ENCODE data around the gene RGMA.
A peak's percentile ranks its signal among the peaks of the same experiment; 100 is the strongest.

The RGMA gene, protein sequence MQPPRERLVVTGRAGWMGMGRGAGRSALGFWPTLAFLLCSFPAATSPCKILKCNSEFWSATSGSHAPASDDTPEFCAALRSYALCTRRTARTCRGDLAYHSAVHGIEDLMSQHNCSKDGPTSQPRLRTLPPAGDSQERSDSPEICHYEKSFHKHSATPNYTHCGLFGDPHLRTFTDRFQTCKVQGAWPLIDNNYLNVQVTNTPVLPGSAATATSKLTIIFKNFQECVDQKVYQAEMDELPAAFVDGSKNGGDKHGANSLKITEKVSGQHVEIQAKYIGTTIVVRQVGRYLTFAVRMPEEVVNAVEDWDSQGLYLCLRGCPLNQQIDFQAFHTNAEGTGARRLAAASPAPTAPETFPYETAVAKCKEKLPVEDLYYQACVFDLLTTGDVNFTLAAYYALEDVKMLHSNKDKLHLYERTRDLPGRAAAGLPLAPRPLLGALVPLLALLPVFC

DNA sequence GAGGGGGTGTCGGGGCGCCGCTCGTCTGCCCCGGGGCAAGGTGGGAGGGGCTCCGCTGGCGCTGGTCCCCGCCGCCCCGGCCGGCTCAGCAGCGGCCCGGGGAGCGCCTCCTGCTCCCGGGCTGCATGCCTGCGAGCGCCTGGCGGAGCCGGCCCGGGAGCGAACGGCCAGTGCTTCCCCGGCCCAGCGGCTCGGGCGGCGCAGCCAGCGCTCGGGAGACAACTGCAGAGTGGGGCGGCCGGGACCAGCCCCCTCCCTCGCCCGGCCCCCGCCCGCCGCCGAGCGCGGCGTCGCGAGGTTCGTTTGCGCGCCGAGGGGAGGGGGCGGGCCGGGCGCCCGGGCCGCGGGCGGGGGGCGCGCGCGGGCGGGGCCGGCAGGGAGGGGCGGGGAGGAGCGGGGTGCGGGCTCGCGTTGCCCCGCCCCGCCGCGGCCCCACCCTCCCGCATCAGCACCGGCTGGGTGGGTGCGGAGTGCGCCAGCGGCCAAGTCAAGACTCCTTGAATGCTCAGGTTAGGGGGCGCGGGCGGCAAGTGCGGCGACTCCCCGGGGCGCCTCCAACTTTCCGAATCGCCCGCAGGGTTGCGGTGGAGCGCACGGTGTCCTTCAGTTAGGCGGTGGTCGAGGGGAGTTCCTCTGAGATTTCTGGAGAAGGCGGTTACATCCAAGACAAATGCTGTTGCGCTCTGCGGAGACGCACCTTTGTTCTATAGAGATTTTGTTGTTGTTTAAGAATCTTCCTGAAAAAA is at the start of gene RGMA:
Gene RGMA (minus strand): TSS at position 231 of the 746 bp plus-strand sequence. CDS start 279 bp downstream, outside the sequence.
- peak; percentile 66 for DNase-seq

DNA sequence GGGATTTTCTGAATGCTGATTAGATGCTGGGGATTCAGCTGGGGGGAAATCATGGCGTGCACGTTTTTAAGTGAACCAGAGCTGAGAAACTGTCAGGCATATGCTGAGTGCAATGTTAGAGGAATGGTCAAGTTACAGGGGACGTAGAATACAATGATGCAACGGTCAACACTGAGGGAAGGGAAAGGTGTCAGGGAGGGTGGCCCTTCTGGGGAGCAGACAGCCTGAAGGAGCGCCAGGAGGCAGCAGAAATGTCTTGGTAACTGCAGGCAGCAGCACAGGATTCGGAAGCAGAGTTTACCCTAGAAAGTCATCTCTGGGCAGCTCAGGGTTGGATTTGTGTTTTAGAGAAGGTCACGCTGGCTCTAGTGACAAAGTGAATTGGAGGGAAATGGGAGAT is 47.6 kb upstream of the RGMA start:
- DNase-seq = no peak

DNA sequence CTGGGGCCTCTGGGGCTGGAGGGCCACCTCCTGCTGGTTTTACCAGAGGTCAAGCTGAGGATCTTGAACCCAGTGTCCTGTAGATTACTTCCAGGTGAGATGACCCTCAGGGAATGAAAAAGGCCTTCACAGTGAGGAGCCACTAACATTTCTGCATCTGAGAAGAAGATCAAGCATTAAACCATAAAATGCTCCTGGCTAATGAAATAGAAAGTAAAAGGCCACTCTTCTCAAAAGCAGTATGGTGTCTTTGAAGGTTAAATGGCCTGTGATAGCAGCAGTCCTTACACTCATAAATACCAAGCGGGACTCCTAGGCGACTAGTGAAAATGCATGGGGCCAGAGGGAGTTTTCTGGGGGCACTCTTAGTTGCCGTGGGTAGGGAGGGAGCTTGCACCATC is 47.0 kb upstream of the RGMA start:
- no peak for DNase-seq

DNA sequence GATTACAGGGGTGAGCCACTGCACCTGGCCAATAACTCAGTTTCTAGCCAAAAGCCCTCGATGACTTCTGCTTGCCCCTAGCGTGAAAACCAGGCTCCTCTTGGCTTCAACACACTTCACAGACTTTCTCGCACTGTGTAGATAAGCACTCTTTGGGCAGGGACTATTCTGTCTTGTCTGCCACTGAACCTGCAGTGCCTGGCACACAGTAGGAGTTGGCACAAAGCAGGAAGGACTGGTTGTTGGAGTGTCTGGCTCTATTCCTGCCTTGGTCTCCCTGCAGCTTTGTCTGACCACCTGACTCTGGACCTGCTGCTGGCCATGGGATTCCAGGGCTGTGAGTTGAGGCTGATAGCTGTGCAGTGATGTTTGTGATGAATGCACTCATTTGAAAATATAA is 46.4 kb upstream of the RGMA start:
- no peak for DNase-seq

DNA sequence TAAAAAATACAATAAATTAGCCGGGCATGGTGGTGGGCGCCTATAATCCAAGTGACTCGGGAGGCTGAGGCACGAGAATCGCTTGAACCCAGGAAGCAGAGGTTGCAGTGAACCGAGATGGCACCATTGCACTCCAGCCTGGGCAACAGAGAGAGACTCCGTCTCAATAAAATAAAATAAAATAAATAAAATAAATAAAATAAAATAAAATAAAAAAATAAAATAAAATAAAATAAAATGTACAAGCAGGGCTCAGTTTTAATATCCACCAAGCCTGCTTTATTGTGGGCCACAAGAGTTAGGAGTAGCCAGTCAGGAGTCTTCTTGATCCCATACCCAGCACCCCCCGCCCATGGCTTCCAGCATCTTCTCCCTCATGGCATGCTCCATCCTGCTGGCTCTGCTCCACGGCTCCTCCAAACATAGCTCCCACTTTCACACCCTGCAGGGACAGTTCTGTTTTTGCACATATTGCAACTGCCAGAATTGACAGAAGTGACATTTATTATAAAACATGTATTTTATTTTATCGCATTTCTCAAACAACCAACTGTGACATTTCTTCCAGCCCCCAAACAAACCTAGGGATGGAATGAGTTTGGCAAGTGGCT is 42.6 kb upstream of the RGMA start:
- DNase-seq = no peak

DNA sequence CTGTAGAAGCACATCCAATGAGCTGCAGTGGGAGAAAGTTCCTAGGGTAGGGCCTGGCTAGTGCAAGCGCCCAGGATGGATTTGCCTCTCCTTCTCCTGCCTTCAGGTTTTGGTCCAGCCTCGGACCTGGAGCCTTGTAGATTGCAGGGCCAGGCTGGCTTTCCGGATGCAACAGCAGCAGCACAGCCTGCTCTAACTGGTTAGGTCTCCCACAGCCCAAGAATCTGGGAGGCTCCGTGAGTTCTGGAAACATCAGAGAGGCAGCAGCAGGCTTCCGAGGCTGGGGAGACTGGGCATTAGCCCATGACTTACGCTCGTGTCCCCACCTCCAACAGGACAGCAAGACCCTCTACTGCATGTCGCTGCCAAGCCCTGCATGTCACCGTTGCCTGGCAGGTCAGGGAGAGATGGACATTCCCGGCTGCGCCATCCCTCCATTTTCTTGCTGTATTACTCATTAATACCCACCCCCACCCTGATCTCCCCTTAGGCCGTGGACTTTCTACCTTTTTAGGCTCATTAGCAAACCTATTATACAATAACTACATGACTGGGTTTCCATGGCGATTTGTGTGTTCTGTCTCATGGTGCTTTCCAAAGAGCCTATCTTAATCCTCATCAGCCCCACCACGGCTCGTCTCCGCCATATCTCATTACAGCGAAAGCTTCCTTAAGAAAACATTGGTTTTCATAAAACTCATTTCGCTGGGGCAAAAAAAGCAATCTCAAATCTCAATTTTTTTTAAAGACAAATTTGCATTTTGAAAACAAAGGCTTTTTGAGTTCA is 40.9 kb upstream of the RGMA start:
- no peak for DNase-seq

DNA sequence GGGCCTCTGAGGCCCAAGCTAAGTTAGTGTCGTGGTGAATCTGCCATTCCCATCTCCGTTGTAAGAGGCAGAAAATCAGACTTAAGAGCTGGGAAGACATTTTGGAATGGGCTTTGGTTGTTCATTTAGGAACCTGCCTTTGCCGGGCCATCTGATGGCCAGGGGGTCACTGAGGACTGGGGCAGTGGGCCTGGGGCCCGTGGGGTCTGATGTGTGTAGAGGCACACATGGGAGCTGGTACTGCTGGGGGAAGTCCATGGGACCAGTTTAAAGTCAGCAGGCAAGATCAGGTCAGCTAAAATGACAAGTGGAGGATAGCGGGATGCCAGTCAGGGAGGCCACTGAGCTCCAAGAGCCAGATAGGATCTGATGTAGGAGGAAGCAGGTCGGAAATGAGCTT is 38.3 kb upstream of the RGMA start:
- no peak for DNase-seq

DNA sequence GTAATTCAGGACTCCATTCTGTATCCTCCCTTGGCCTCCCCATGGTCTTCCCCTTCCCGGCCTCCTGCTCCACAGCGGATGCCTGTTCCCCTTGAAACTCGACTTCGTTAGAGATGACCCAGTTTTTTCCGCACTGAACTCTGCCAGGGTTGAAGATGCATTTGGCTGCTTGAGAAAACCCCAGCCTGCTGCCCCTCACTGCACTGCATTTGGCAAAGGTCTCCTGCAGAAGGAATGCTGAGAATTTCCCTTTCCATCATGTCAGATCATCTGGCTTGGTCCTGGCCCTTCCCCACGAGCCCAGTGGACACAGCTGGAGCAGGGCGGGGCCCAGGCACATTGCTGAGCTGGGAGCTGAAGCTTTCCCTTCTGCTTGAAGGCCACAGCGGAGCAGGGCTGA is 37.6 kb upstream of the RGMA start:
- no peak for DNase-seq

DNA sequence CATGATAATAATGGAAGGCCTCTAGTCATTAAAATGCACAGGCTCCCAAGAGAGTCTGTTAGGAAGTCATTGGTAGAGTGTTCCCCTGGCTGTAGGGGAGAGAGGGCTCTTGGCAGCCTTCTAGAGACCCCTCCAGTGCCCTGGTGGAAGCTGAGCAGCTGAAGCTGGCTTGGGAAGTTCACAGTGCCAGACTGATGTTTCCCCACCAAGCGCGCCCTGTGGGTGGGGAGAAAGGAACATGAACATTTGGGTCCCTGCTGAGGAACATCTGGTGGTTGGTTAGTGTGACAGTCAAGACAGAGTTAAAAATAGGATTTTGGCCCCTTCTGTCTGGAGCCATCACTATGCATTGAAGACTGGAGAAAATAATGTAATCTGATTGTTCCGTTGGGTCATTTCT is 37.1 kb upstream of the RGMA start:
- no peak for DNase-seq

DNA sequence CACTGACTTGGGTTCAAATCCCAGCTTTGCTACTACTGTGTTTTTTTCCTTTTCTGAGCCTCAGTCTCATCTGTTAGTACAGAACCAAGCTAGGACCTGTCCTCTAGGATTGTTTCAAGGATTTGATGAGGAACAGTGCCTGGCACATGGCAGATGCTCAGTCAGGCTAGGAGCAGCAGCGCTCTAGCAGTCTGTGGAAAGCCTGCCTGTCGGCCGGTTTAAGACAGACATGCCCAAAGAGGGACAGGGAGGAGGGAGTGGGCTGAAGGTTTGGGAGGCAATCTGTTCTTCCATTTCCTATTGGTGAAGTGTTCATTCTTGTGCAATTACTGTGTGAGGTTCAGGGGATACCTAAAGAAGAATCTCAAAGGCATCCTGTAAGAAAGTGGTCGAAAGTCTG is 35.1 kb upstream of the RGMA start:
- no peak for DNase-seq

DNA sequence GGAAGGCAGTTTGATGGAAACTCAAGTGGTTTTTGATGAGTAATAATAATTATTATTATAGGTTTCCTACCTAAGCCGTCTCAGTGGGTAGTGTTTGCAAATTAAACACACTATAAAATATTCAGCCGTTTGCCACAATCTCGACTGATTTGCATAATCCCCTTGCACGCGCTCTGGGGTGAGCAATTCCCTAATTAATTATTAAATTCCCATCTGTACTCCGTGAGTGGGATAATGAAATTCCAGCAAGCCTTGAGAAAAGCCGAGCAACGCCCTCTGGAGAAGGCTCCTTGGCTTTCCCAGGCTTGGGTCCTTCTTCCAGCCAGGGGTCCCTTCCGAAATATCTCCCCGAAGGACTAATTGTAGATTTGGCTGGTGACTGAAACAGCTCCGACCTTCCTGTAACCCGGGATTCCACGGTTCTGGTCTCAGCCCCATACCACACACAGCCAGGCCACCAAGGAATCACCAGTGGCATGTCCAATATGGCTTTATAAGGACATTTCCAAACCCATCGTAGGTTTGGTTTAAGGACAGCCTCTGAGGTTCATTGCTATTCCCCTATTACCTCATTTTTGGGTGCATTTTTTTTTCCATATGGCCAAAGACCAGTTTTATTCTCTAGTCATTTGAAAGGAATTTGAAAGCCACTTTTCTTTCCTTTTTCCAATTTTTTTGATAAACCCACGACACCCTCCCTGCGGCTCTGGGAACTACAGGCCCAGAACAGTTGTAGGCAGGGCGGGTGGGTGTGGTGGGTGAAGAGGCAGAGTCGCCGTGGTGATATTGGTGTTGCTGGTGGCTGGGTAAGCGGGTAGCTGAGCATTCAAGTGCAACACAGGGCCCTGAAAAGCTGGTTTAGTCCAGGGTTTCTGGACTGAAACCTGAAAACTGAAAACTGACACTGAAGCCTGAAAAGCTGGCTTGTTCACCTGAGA is 33.2 kb upstream of the RGMA start:
- DNase-seq = no peak

DNA sequence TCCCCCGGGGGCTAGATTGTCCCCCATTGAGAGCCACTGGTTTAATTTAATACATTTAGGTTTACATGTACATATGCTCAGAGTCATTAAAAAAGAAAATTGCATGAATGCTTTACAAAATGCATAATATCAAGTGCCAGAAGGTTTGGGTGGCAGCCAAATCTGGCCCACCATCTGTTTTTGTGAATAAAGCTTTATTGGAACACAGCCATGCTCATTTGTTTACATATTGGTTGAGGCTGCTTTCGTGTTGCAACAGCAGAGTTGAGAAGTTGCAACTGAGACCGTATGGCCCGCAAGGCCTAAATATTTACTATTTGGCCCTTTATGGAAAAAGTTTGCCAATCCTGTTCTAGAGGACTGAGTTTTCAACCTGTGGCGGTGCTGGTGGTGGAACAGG is 32.1 kb upstream of the RGMA start:
- no peak for DNase-seq

DNA sequence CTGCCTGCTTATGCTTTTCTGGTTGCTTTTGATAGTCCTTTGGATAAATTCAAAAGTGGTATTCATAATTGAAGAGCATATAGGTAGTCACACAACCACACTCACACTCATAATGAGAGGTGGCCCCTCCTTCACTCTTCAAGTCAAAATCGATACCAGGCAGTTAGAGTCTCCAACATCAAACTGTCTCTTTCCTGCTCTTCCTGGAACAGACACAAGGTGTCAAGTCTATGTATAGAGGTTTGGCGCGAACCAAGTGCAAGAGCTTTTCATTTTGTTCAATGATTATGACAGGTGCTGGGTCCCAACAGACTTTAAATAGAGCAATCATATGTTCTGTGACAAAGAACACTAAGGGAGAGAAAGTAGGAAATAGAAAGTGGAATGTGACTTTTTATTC is 29.9 kb upstream of the RGMA start:
- no peak for DNase-seq

DNA sequence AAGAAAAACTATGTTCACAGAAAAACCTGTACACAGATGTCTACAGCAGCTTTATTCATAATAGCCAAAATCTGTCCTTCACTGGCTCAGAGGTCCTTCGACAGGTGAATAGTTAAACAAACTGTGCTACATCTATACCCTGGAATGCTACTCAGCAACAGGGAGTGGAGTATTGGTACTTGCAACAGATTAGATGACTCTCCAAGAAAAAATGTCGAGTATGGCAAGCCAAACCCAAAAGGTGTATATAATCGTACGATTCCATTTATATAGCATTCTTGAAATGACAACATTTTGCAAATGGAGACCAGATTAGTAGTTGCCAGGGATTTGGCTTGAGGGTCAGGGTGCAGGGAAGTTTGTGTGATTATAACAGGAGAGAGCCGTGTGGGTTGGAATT is 22.4 kb upstream of the RGMA start:
- no peak for DNase-seq

DNA sequence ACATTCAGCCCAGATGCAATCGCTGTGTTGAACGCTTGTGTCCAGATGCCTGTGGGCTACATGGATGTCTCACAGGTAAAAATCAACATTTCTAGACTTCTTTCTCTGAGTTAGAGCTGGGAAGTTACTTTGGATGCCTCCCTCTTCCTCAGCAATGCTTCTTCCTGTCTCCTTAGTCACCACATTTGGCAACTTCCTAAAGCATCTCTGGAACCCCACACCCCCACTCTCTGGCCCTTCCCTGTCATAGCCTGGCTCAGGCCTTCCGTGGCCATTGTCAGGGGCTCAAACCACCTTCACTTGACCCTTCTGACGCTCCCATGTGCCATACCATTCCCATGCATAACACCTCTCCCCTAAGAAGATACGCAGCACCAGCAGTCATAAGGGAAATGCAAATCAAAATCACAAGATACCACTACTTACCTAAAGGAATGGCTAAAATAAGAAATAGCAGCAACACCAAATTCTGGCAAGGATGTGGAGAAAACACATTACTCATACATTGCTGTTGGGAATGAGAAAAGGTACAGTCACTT is 21.6 kb upstream of the RGMA start:
- no peak for DNase-seq

DNA sequence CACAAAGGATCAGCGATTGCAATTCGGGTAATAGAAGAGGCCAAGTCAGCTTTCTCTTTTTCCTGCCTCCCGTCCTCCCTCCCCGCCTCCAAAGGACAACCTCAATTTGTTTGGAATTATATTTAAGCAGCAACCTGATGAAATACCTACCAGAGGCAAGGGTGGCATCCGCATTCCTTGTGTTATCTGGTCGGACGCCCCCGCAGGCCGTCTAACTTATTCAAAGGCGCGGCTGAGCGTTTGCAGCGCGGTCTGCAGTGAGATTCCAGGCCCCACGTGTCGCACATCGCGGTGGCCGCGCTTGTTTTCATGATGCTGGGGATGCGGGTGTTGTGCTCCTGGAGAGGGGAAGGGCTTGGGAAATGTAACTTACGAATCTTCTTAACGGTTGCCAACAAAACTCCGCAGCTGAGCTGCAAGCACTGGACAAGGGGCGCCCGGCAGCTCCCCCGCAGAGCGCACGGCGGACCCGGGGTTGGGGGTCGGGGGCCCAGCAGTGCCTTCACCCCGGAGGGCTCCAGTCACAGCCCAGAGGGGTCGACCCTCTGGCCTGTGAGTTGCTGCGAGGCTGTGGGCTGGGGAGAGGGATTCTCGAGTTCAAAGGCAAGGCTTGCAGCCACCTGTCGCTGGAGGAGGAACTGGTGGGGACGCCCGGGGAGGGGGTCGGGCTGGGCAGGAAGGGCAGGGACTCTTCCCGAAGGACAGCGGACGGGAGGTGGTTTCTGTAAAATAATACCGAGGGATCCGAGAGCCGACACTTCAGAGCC is 20.5 kb upstream of the RGMA start:
- DNase-seq = peak; percentile 84

DNA sequence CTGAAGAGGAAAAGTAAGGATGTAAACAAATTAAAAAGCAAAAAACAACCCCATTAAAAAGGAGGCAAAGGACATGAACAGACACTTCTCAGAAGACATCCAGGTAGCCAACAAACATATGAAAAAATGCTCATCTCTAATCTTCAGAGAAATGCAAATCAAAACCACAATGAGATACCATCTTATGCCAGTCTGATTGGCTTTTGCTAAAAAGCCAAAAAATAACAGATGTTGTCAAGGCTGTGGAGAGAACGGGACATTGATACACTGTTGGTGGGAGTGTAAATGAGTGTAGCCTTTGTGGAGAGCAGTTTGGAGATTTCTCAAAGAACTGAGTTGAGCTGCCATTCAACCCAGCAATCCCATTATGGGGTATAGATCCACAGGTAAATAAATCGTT is 18.6 kb upstream of the RGMA start:
- no peak for DNase-seq

DNA sequence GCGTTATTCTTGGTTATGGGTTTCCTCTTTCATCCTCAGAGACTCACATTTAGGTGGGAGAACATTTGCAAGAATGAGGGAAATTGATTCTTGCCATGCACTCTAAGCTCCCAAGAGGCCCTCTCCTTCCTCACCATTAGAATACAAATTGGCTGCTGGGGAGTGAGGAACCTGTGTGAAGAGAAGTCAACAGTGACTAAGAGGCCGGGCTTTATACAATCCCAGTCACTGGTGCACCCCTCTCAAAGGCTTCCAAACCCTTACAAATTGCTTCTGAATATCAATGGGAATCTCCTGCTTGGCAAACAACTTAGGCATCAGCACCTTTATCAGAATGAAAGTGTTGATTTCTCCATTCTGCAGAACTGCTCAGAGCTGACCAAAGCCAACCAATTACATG is 16.5 kb upstream of the RGMA start:
- DNase-seq = no peak

DNA sequence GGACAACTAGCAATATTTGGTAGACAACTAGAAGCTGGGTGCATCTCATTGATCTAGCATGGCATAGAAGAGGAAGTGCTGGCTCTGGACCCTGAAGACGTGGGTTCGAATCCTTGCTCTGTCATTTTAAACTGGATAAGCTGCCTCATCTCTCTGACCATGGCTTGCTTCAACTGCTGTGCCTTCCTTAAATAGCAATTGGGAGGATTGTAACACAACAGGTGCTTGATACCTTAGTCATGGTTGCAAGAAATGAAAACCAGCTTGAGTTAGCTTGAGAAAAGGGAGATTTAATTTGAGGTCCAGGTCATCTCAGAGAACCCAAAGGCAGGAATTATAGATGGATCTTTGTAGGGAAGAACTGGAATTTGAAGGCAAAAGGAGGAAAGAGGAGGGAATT is 14.8 kb upstream of the RGMA start:
- no peak for DNase-seq

DNA sequence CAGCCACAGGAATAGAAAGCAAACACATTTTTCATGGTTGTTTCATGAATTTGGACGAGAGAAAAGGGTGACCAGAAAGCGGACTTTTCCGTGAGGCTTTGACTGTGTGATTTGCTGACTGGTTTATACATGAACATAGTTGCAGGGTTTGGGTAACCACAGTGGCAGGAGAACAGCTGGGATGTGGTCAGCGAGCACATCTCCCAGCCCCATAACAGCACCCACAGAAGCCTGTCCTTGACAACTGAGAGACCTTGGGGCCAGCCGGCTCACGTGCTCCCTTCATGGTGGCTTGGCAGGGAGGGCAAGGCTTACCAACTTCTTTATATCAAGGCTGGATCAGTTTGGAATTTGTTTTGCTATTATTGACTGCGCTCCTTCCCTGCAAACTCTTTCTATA is 13.2 kb upstream of the RGMA start:
- DNase-seq = no peak

DNA sequence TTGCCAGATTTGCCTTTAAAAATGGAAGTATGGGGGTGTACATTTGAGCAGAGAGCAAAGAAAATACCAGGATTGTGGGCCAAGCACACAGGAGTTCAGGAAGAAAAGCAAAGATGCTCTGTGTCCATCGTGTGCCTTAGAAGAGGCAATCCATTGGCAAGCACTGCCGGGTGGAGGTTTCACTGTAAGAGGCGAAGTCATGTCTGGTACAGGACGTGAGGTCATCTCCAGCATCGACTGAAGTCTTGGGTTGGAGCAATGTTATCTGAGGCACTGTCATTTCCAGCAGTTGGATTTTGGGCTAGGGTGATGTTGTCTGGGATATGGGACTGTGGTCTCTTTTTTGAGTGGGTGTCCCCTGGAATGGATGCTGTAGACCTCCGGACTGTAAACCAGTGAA is 4.8 kb upstream of the RGMA start:
- DNase-seq = no peak
